ENCODE measurements around the gene TPP1. TPM values are rescaled to one million over a fixed set of nuclear protein-coding genes. Genes with fewer than 3 reads are reported as not detected.

TPP1 gene
- polyA plus RNA-seq, 1 donor (not counting 4 experiments of a cell fraction or from before 2014, with no cell fraction given) = 55.3 TPM

DNA sequence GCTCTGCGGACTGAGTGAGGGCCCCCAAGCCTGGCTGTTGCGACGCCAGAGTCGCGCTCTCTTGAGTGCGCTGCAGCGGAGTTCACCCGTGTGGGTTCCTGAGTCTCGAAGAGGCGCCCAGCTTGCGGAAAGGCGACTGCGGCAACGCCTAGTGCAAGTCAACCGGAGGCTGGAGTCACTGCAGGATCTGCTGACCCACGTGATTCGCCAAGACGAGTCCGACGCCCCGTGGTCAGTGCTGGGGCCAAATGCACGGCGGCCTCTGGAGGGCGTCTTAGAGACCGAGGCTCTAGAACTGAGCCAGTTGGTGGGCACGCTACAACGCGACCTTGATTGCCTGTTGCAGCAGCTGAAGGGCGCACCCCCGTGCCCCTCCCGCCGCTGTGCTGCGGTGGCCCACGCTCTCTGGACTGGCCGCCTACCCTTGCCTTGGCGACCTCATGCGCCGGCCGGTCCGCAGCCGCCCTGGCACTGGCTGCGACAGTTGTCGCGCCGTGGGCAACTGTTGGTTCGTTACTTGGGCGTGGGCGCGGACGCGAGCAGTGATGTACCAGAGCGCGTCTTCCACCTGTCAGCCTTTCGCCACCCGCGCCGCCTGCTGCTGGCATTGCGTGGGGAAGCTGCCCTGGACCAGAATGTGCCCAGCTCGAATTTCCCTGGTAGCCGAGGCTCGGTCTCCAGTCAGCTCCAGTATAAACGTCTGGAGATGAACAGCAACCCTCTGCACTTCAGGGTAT is 48.4 kb downstream of the TPP1 start:
- dilution Hi-C loops (cut with MboI; ENCODE audit: extremely low pct_ligation_motif_present, low sequenced_read_pairs) = no loop called here

GRCh38 chr11:6569706-6570105 is 49.5 kb downstream of the TPP1 start:
- H3K4me1 ChIP-seq (ENCODE audit: control insufficient read depth, extremely low read depth, insufficient read depth, low read length) = peaks cover 5% of the 10 kb centered on the region
- no peak for FAIRE-seq
- dilution Hi-C loops (cut with MboI; ENCODE audit: extremely low pct_ligation_motif_present, low sequenced_read_pairs) = no loop called here

More for the DNA sequence above, 48.4 kb downstream of the TPP1 start:
- Histone ChIP-seq H3K4me1 (ENCODE audit: control insufficient read depth, extremely low read depth, insufficient read depth, low read length) (peaks cover 5% of the 10 kb centered on the region), H3K27me3 (ENCODE audit: control insufficient read depth, extremely low read depth, insufficient read depth, low read length) (no peaks in the 10 kb centered on the region), H4K20me1 (ENCODE audit: control insufficient read depth, extremely low read depth, insufficient read depth, low read length) (no peaks in the 10 kb centered on the region), H3K9me3 (ENCODE audit: control insufficient read depth, low read depth, low read length) (no peaks in the 10 kb centered on the region), H3K79me2 (ENCODE audit: control insufficient read depth, insufficient read depth, low read length) (no peaks in the 10 kb centered on the region), H3K9me1 (ENCODE audit: control insufficient read depth, extremely low read depth, insufficient read depth, low read length) (no peaks in the 10 kb centered on the region), H3K36me3 (ENCODE audit: control insufficient read depth in 2 of 2, extremely low read depth in 1 of 2, insufficient read depth in 2 of 2, low read length in 2 of 2) (peaks cover 0 to 1% of the 10 kb centered on the region in 2 experiments), H2AFZ (ENCODE audit: control insufficient read depth, low read length) (no peak overlapping the region), H3K4me3 (ENCODE audit: control insufficient read depth in 2 of 3, extremely low read depth in 1 of 3, insufficient read depth in 2 of 3, low read depth in 1 of 3, low read length in 3 of 3) (no peak overlapping the region), H3K4me2 (ENCODE audit: control insufficient read depth, extremely low read depth, insufficient read depth, low read depth, low read length) (no peak overlapping the region), H3K9ac (ENCODE audit: control insufficient read depth, extremely low read depth, insufficient read depth, low read length) (no peak overlapping the region), H3K27ac (ENCODE audit: control insufficient read depth, insufficient read depth, low read length) (no peak overlapping the region)
- TF ChIP-seq, protein P1, sequence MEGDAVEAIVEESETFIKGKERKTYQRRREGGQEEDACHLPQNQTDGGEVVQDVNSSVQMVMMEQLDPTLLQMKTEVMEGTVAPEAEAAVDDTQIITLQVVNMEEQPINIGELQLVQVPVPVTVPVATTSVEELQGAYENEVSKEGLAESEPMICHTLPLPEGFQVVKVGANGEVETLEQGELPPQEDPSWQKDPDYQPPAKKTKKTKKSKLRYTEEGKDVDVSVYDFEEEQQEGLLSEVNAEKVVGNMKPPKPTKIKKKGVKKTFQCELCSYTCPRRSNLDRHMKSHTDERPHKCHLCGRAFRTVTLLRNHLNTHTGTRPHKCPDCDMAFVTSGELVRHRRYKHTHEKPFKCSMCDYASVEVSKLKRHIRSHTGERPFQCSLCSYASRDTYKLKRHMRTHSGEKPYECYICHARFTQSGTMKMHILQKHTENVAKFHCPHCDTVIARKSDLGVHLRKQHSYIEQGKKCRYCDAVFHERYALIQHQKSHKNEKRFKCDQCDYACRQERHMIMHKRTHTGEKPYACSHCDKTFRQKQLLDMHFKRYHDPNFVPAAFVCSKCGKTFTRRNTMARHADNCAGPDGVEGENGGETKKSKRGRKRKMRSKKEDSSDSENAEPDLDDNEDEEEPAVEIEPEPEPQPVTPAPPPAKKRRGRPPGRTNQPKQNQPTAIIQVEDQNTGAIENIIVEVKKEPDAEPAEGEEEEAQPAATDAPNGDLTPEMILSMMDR (optimal IDR thresholded peaks at IDR 0.05 in 1 of 3, IDR thresholded peaks at IDR 0.05 in 1 of 3, conservative IDR thresholded peaks at IDR 0.05 in 1 of 3; ENCODE audit: extremely low read depth in 1 of 3, insufficient read depth in 2 of 3, low read length in 3 of 3) = no peak
- TF ChIP-seq EZH2 (IDR thresholded peaks at IDR 0.05; ENCODE audit: low read length) = no peak
- no peak for FAIRE-seq
- DNase-seq (ENCODE audit: low read depth, low spot score) = no peak

More at GRCh38 chr11:6569706-6570105, 49.5 kb downstream of the TPP1 start:
- Histone ChIP-seq H3K4me2 (ENCODE audit: control insufficient read depth, extremely low read depth, insufficient read depth, low read depth, low read length) (no peak overlapping the region), H2AFZ (ENCODE audit: control insufficient read depth, low read length) (no peak overlapping the region), H3K79me2 (ENCODE audit: control insufficient read depth, insufficient read depth, low read length) (no peaks in the 10 kb centered on the region), H3K9me3 (ENCODE audit: control insufficient read depth, low read depth, low read length) (no peaks in the 10 kb centered on the region), H3K27me3 (ENCODE audit: control insufficient read depth, extremely low read depth, insufficient read depth, low read length) (no peaks in the 10 kb centered on the region), H3K9me1 (ENCODE audit: control insufficient read depth, extremely low read depth, insufficient read depth, low read length) (no peaks in the 10 kb centered on the region), H3K9ac (ENCODE audit: control insufficient read depth, extremely low read depth, insufficient read depth, low read length) (no peak overlapping the region), H3K4me3 (ENCODE audit: control insufficient read depth in 2 of 3, extremely low read depth in 1 of 3, insufficient read depth in 2 of 3, low read depth in 1 of 3, low read length in 3 of 3) (no peak overlapping the region), H3K36me3 (ENCODE audit: control insufficient read depth in 2 of 2, extremely low read depth in 1 of 2, insufficient read depth in 2 of 2, low read length in 2 of 2) (peaks cover 0 to 1% of the 10 kb centered on the region in 2 experiments), H3K27ac (ENCODE audit: control insufficient read depth, insufficient read depth, low read length) (no peak overlapping the region), H4K20me1 (ENCODE audit: control insufficient read depth, extremely low read depth, insufficient read depth, low read length) (no peaks in the 10 kb centered on the region)
- DNase-seq (ENCODE audit: low read depth, low spot score) = no peak
- TF ChIP-seq, protein P1 (optimal IDR thresholded peaks at IDR 0.05 in 1 of 3, IDR thresholded peaks at IDR 0.05 in 1 of 3, conservative IDR thresholded peaks at IDR 0.05 in 1 of 3; ENCODE audit: extremely low read depth in 1 of 3, insufficient read depth in 2 of 3, low read length in 3 of 3) = no peak
- no peak for TF ChIP-seq EZH2 (IDR thresholded peaks at IDR 0.05; ENCODE audit: low read length)

Data from keratinocyte (primary cell).